RWPE2 (cell line): ENCODE results near the gene TRAPPC6A.

Experiments used
- ATAC-seq: fragments of 200-7000 bp; cut with Tn5 transposase; 3 replicates; pipeline ENCODE4 v1.9.1; 2021; ENCODE audit warnings: low read depth
- DNase-seq: peaks from one replicate; pipeline ENCODE4 v3.0.0-alpha.2; 2020; ENCODE audit warnings: low spot score
- H3K27ac ChIP-seq: fragments of 450-650 bp; 2 replicates; pipeline ENCODE4 v1.5.1; 2017; ENCODE audit warnings: mild to moderate bottlenecking; ENCODE audit not compliant: poor library complexity, severe bottlenecking
- H3K27me3 ChIP-seq: fragments of 250-450 bp; sonication (Bioruptor Pico); 2 replicates; pipeline ENCODE4 v1.5.1; 2021; ENCODE audit warnings: mild to moderate bottlenecking, moderate library complexity; ENCODE audit not compliant: insufficient read depth, poor library complexity, severe bottlenecking
- H3K36me3 ChIP-seq: fragments of 250-450 bp; sonication (Bioruptor Pico); 2 replicates; pipeline ENCODE4 v1.5.1; 2020; ENCODE audit warnings: low read depth, mild to moderate bottlenecking, moderate library complexity
- H3K4me1 ChIP-seq: fragments of 250-450 bp; sonication (Bioruptor Pico); 2 replicates; pipeline ENCODE4 v1.5.1; 2021; ENCODE audit warnings: mild to moderate bottlenecking, moderate library complexity; ENCODE audit not compliant: insufficient read depth, poor library complexity, severe bottlenecking
- H3K4me3 ChIP-seq: fragments of 250-450 bp; sonication (Bioruptor Pico); 2 replicates; pipeline ENCODE4 v1.5.1; 2021; ENCODE audit warnings: mild to moderate bottlenecking, moderate library complexity; ENCODE audit not compliant: severe bottlenecking
- H3K9me3 ChIP-seq: fragments of 250-450 bp; sonication (Bioruptor Pico); 2 replicates; pipeline ENCODE4 v1.5.1; 2021; ENCODE audit warnings: mild to moderate bottlenecking, moderate library complexity; ENCODE audit not compliant: severe bottlenecking
- CTCF ChIP-seq: fragments of 450-650 bp; IDR thresholded peaks from one replicate; pipeline ENCODE4 v1.5.1; 2017; ENCODE audit warnings: mild to moderate bottlenecking, moderate library complexity; ENCODE audit not compliant: poor library complexity, severe bottlenecking

TRAPPC6A gene

GRCh38 chr19:45145270-45146189 is 32.5 kb downstream of the TRAPPC6A start:
- no peak overlapping the region for H3K4me3 ChIP-seq
- no peak for ATAC-seq

GRCh38 chr19:45144431-45145269 is 33.4 kb downstream of the TRAPPC6A start:
- Histone ChIP-seq H3K4me1 (no peaks in the 10 kb centered on the region), H3K27me3 (no peaks in the 10 kb centered on the region), H3K36me3 (peaks cover 10% of the 10 kb centered on the region; the same call in 1 of the 2 replicates), H3K4me3 (no peak overlapping the region), H3K27ac (no peak overlapping the region), H3K9me3 (no peaks in the 10 kb centered on the region)
- TF ChIP-seq CTCF: no peak
- no peak for DNase-seq
- no peak for ATAC-seq

More at GRCh38 chr19:45145270-45146189, 32.5 kb downstream of the TRAPPC6A start:
- H3K4me1 ChIP-seq: no peaks in the 10 kb centered on the region
- no peaks in the 10 kb centered on the region for H3K27me3 ChIP-seq
- no peak overlapping the region for H3K27ac ChIP-seq
- no peak for TF ChIP-seq CTCF
- H3K9me3 ChIP-seq: no peaks in the 10 kb centered on the region
- H3K36me3 ChIP-seq: peaks cover 10% of the 10 kb centered on the region; the same call in 1 of the 2 replicates
- no peak for DNase-seq

- no peaks in the 10 kb centered on the region for H3K27me3 ChIP-seq
- no peak for ATAC-seq
Observed at GRCh38 chr19:45142726-45143110, 35.3 kb downstream of the TRAPPC6A start.

GRCh38 chr19:45142016-45142725 is 35.9 kb downstream of the TRAPPC6A start:
- peaks cover 10% of the 10 kb centered on the region; the same call in 1 of the 2 replicates for H3K36me3 ChIP-seq
- no peaks in the 10 kb centered on the region for H3K9me3 ChIP-seq
- no peak overlapping the region for H3K27ac ChIP-seq
- H3K4me1 ChIP-seq: no peaks in the 10 kb centered on the region
- ATAC-seq (no peak), DNase-seq (no peak)
- no peak for TF ChIP-seq CTCF
- no peaks in the 10 kb centered on the region for H3K27me3 ChIP-seq
- H3K4me3 ChIP-seq: no peak overlapping the region

More at GRCh38 chr19:45142726-45143110, 35.3 kb downstream of the TRAPPC6A start:
- Histone ChIP-seq H3K4me1 (no peaks in the 10 kb centered on the region), H3K27ac (no peak overlapping the region), H3K9me3 (no peaks in the 10 kb centered on the region), H3K4me3 (no peak overlapping the region), H3K36me3 (peaks cover 10% of the 10 kb centered on the region; the same call in 1 of the 2 replicates)
- no peak for TF ChIP-seq CTCF
- DNase-seq: no peak
